ENCODE data around the gene AP2A1.

AP2A1 gene

GRCh38 chr19:49855676-49856573 lies 89.1 kb downstream of the AP2A1 start:
- no peak overlapping the region for H2AFZ ChIP-seq (ENCODE audit: low read depth, low read length, severe bottlenecking)
- no peaks in the 10 kb centered on the region for H3K36me3 ChIP-seq (ENCODE audit: low read length)
- H3K27me3 ChIP-seq (ENCODE audit: low read length), result no peaks in the 10 kb centered on the region
- no peaks in the 10 kb centered on the region for H3K9me2 ChIP-seq (replicated peaks; ENCODE audit: insufficient read depth, low read length)
- TF ChIP-seq, protein P1, sequence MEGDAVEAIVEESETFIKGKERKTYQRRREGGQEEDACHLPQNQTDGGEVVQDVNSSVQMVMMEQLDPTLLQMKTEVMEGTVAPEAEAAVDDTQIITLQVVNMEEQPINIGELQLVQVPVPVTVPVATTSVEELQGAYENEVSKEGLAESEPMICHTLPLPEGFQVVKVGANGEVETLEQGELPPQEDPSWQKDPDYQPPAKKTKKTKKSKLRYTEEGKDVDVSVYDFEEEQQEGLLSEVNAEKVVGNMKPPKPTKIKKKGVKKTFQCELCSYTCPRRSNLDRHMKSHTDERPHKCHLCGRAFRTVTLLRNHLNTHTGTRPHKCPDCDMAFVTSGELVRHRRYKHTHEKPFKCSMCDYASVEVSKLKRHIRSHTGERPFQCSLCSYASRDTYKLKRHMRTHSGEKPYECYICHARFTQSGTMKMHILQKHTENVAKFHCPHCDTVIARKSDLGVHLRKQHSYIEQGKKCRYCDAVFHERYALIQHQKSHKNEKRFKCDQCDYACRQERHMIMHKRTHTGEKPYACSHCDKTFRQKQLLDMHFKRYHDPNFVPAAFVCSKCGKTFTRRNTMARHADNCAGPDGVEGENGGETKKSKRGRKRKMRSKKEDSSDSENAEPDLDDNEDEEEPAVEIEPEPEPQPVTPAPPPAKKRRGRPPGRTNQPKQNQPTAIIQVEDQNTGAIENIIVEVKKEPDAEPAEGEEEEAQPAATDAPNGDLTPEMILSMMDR (IDR thresholded peaks at IDR 0.05; ENCODE audit: insufficient read depth, low read length, poor library complexity, severe bottlenecking), result no peak
- no peak for TF ChIP-seq EZH2phosphoT487 (conservative IDR thresholded peaks at IDR 0.05; ENCODE audit: low read length)
- no peak overlapping the region for H3K4me3 ChIP-seq (ENCODE audit: insufficient read depth, low read length, poor library complexity, severe bottlenecking)
- H3K79me2 ChIP-seq (ENCODE audit: insufficient read depth, low read length), result peaks cover 7% of the 10 kb centered on the region; the same call in 1 of the 2 replicates
- H3K9ac ChIP-seq (ENCODE audit: low read length), result no peak overlapping the region
- 0 out of 2 replicates have a peak, but pooled peaks cover 3% of the 10 kb centered on the region for H4K20me1 ChIP-seq (ENCODE audit: low read depth, low read length)
- no peak overlapping the region for H3K27ac ChIP-seq (ENCODE audit: low read depth, low read length)
- peaks cover 12% of the 10 kb centered on the region for H3F3A ChIP-seq (ENCODE audit: insufficient read depth)
- H3K4me2 ChIP-seq (ENCODE audit: low read depth, low read length, poor library complexity, severe bottlenecking), result no peak overlapping the region
- H3K9me3 ChIP-seq (ENCODE audit: insufficient read depth, low read length), result no peaks in the 10 kb centered on the region

DNA sequence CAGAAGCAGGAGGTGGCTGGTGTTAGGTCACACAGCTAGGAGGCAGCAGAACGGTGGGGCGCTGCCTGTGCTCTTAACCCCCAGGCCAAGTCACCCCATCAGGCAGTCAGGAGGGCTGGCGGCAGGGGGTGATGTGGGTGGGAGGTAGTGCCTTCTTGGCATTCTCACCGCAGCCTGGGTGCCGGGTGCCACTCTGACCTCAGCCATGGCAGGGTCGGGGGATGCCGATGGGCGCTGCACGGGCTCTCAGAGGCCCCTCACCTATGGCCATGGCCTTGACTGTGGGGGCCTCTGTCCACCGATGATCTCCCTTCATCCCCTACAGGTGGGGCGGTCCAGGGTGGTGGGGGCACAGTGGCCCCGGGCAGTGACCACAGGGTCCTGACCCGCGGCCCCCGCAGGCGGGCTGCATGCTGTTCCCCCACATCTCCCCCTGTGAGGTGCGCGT lies 89.8 kb downstream of the AP2A1 start:
- peaks cover 7% of the 10 kb centered on the region; the same call in 1 of the 2 replicates for H3K79me2 ChIP-seq (ENCODE audit: insufficient read depth, low read length)
- no peak overlapping the region for H3K4me2 ChIP-seq (ENCODE audit: low read depth, low read length, poor library complexity, severe bottlenecking)
- H3K36me3 ChIP-seq (ENCODE audit: low read length), result no peaks in the 10 kb centered on the region
- H3K9ac ChIP-seq (ENCODE audit: low read length), result no peak overlapping the region
- H3K27ac ChIP-seq (ENCODE audit: low read depth, low read length), result no peak overlapping the region
- H3F3A ChIP-seq (ENCODE audit: insufficient read depth), result peaks cover 12% of the 10 kb centered on the region
- TF ChIP-seq EZH2phosphoT487 (conservative IDR thresholded peaks at IDR 0.05; ENCODE audit: low read length), result no peak
- TF ChIP-seq, protein P1 (IDR thresholded peaks at IDR 0.05; ENCODE audit: insufficient read depth, low read length, poor library complexity, severe bottlenecking), result no peak
- H3K27me3 ChIP-seq (ENCODE audit: low read length), result no peaks in the 10 kb centered on the region
- no peak overlapping the region for H2AFZ ChIP-seq (ENCODE audit: low read depth, low read length, severe bottlenecking)
- H3K4me3 ChIP-seq (ENCODE audit: insufficient read depth, low read length, poor library complexity, severe bottlenecking), result no peak overlapping the region
- 0 out of 2 replicates have a peak, but pooled peaks cover 3% of the 10 kb centered on the region for H4K20me1 ChIP-seq (ENCODE audit: low read depth, low read length)
- H3K9me2 ChIP-seq (replicated peaks; ENCODE audit: insufficient read depth, low read length), result no peaks in the 10 kb centered on the region
- H3K9me3 ChIP-seq (ENCODE audit: insufficient read depth, low read length), result no peaks in the 10 kb centered on the region

Measured in SU-DHL-6 (cell line).